Left renal pelvis (tissue), 4 donors: ENCODE measurements around the gene ADAR. TPM values are rescaled to one million over a fixed set of nuclear protein-coding genes. Genes with fewer than 3 reads are reported as not detected.

Experiments used
- DNase-seq, 4 donors: peaks; one replicate each; pipeline ENCODE4 v3.0.0-alpha.2; 2013; ENCODE audit warnings: low read depth in 4 of 4, low spot score in 3 of 4
- polyA plus RNA-seq, 4 donors: library from polyadenylated mRNA; unstranded; fragments of 120-200 nt; gene quantifications; one replicate each; pipeline ENCODE4 v1.2.1, GENCODE V29; 2013; ENCODE audit not compliant: insufficient read length in 4 of 4

ADAR gene
- polyA plus RNA-seq, 4 donors: 131 to 146 (median 142) TPM

- DNase-seq: peak; percentile 78 to 86 (median 82)
These were observed 48.4 kb downstream of the ADAR start for GRCh38 chr1:154559466-154560044.

- DNase-seq: peak; percentile 95 to 98 (median 97)
These were observed 49.1 kb downstream of the ADAR start for GRCh38 chr1:154558720-154559465.

GRCh38 chr1:154557939-154558719 is 49.9 kb downstream of the ADAR start, which contains the start of gene UBE2Q1:
UBE2Q1 (minus strand) TSS chr1:154558662; CDS start chr1:154558553, 109 bp downstream.
- DNase-seq: no peak

- DNase-seq: no peak
These were observed 50.6 kb downstream of the ADAR start for GRCh38 chr1:154557248-154557938.

- DNase-seq: no peak
These were observed 51.6 kb downstream of the ADAR start for GRCh38 chr1:154556422-154556821.

- no peak for DNase-seq
These were observed 54.6 kb downstream of the ADAR start for GRCh38 chr1:154553056-154554030.

- DNase-seq: no peak
These were observed 56.0 kb downstream of the ADAR start for GRCh38 chr1:154552036-154552435.

- DNase-seq: no peak
These were observed 56.5 kb downstream of the ADAR start for GRCh38 chr1:154551474-154551873.

- DNase-seq: no peak
These were observed 57.3 kb downstream of the ADAR start for GRCh38 chr1:154550657-154551056.

GRCh38 chr1:154550070-154550469 is 57.9 kb downstream of the ADAR start:
- no peak for DNase-seq

GRCh38 chr1:154549202-154549770 is 58.7 kb downstream of the ADAR start:
- DNase-seq: no peak

- no peak for DNase-seq
These were observed 60.0 kb downstream of the ADAR start for GRCh38 chr1:154548028-154548427.

GRCh38 chr1:154547105-154547732 is 60.8 kb downstream of the ADAR start:
- no peak for DNase-seq

GRCh38 chr1:154546264-154547063 is 61.5 kb downstream of the ADAR start:
- DNase-seq: no peak

- DNase-seq: no peak
These were observed 66.8 kb downstream of the ADAR start for GRCh38 chr1:154541231-154541630.

GRCh38 chr1:154539486-154540483 is 68.2 kb downstream of the ADAR start:
- no peak for DNase-seq

- DNase-seq: no peak
These were observed 71.4 kb downstream of the ADAR start for GRCh38 chr1:154536570-154536969.
